ENCODE measurements around the gene PXK. TPM values are rescaled to one million over a fixed set of nuclear protein-coding genes. Genes with fewer than 3 reads are reported as not detected.

Gene PXK
- total RNA-seq, 2 experiments from 2014 or later, result 68.7 to 125 TPM

- H3K9me3 ChIP-seq (ENCODE audit: low read length), result no peaks in the 10 kb centered on the region
- H3K4me3 ChIP-seq (ENCODE audit: low read depth, low read length, poor library complexity, severe bottlenecking), result no peak overlapping the region
- intact Hi-C loops (cut with micrococcal nuclease; ENCODE audit: unreplicated experiment), result loop anchor here (5.0 kb wide), 1 partner anchor 308 kb away; no protein-coding TSS in a partner anchor
- peak overlapping the region; percentile 32; the same call in 1 of the 2 replicates for H3K4me2 ChIP-seq (ENCODE audit: low read length)
- peaks cover 7% of the 10 kb centered on the region; the same call in 1 of the 2 replicates for H3K79me2 ChIP-seq (ENCODE audit: insufficient read depth, low read depth, low read length)
- H3K36me3 ChIP-seq (ENCODE audit: insufficient read depth, low read length), result peaks cover 21% of the 10 kb centered on the region
- TF ChIP-seq CTCF (conservative IDR thresholded peaks at IDR 0.05; ENCODE audit: low read length) (no peak), EZH2phosphoT487 (IDR thresholded peaks at IDR 0.05; ENCODE audit: borderline replicate concordance, low read depth, low read length) (no peak)
- H2AFZ ChIP-seq (ENCODE audit: low read length), result no peak overlapping the region
- no peak overlapping the region for H3K27ac ChIP-seq (ENCODE audit: low read depth, low read length, poor library complexity, severe bottlenecking)
- CTCF ChIA-PET (ENCODE audit: unreplicated experiment), result no interaction called here
- H3K9me2 ChIP-seq (ENCODE audit: insufficient read depth, low read length), result no peaks in the 10 kb centered on the region
- H3K4me1 ChIP-seq (ENCODE audit: insufficient read depth, low read length, poor library complexity, severe bottlenecking), result peaks cover 32% of the 10 kb centered on the region
- POLR2A ChIA-PET, result interaction anchor here (0.8 to 3.0 kb wide), 4 partner anchors 9 to 58 kb away, joined by 3 to 12 read pairs (median 3); partner anchors contain the start of genes HTD2 and RPP14
- no peak for DNase-seq (ENCODE audit: low spot score)
- BruUV-seq (replicated peaks), result no TSS peak
- peaks cover 4% of the 10 kb centered on the region; the same call in 1 of the 2 replicates for H4K20me1 ChIP-seq (ENCODE audit: insufficient read depth, low read length)
Measured at GRCh38 chr3:58324391-58325390, 8.0 kb upstream of the PXK start.

GRCh38 chr3:58325525-58325992, 7.1 kb upstream of the PXK start:
- no peaks in the 10 kb centered on the region for H3K9me2 ChIP-seq (ENCODE audit: insufficient read depth, low read length)
- POLR2A ChIA-PET, result interaction anchor here (0.9 to 3.0 kb wide), 5 partner anchors 12 to 98 kb away, joined by 3 to 12 read pairs (median 4); partner anchors contain the start of genes HTD2 and RPP14
- H3K36me3 ChIP-seq (ENCODE audit: insufficient read depth, low read length), result peaks cover 15% of the 10 kb centered on the region
- H4K20me1 ChIP-seq (ENCODE audit: insufficient read depth, low read length), result peaks cover 4% of the 10 kb centered on the region; the same call in 1 of the 2 replicates
- no peaks in the 10 kb centered on the region for H3K9me3 ChIP-seq (ENCODE audit: low read length)
- peaks cover 37% of the 10 kb centered on the region for H3K4me1 ChIP-seq (ENCODE audit: insufficient read depth, low read length, poor library complexity, severe bottlenecking)
- CTCF ChIA-PET (ENCODE audit: unreplicated experiment), result no interaction called here
- H2AFZ ChIP-seq (ENCODE audit: low read length), result no peak overlapping the region
- intact Hi-C loops (cut with micrococcal nuclease; ENCODE audit: unreplicated experiment), result no loop called here
- no TSS peak for BruUV-seq (replicated peaks)
- no peak overlapping the region for H3K4me3 ChIP-seq (ENCODE audit: low read depth, low read length, poor library complexity, severe bottlenecking)
- peak overlapping the region; percentile 32; the same call in 1 of the 2 replicates for H3K4me2 ChIP-seq (ENCODE audit: low read length)
- no peak overlapping the region for H3K27ac ChIP-seq (ENCODE audit: low read depth, low read length, poor library complexity, severe bottlenecking)
- H3K79me2 ChIP-seq (ENCODE audit: insufficient read depth, low read depth, low read length), result peaks cover 5% of the 10 kb centered on the region; the same call in 1 of the 2 replicates
- TF ChIP-seq EZH2phosphoT487 (IDR thresholded peaks at IDR 0.05; ENCODE audit: borderline replicate concordance, low read depth, low read length), result no peak
- no peak for TF ChIP-seq CTCF (conservative IDR thresholded peaks at IDR 0.05; ENCODE audit: low read length)
- DNase-seq (ENCODE audit: low spot score), result no peak

All from OCI-LY7 (cell line).